HepG2 (cell line): ENCODE data around the gene DEPDC5. TPM values are rescaled to one million over a fixed set of nuclear protein-coding genes. Genes with fewer than 3 reads are reported as not detected.

ENCODE experiments used
- ATAD3A ChIP-seq: sonication (generic); formaldehyde crosslinking; IDR thresholded peaks from 2 replicates; pipeline ENCODE4 v1.4.0; 2020; ENCODE audit warnings: missing genetic modification reagents
- BRD4 ChIP-seq: sonication (generic); formaldehyde crosslinking; IDR thresholded peaks from 2 replicates; pipeline ENCODE4 v1.4.0; 2020; ENCODE audit warnings: missing genetic modification reagents
- GTF2F1 ChIP-seq: fragments of 150-350 bp; IDR thresholded peaks from 2 replicates; pipeline ENCODE4 v1.6.1; 2014; ENCODE audit warnings: low read length
- SMARCC2 ChIP-seq: fragments of 450-650 bp; IDR thresholded peaks from 2 replicates; pipeline ENCODE4 v1.6.1; 2017; ENCODE audit warnings: antibody characterized with exemption, mild to moderate bottlenecking
- ZNF460 ChIP-seq: sonication (generic); formaldehyde crosslinking; IDR thresholded peaks from 2 replicates; pipeline ENCODE4 v1.5.1; 2020; ENCODE audit warnings: missing genetic modification reagents, mild to moderate bottlenecking, borderline replicate concordance
- polyA plus RNA-seq, 8 experiments: library from polyadenylated mRNA; depleted of rRNA in 3 of 8; stranded (reverse) in 7 of 8; unstranded in 1 of 8; fragments of >200 nt; fragmentation: Illumina TruSeq in 4 of 8; extraction: Trizol in 4 of 8; gene quantifications; 2 replicates each; pipeline versions ENCODE4 v1.2.1 to v1.2.3, GENCODE V29; 2011 to 2016; ENCODE audit warnings: low read depth in 4 of 8, missing spikeins in 1 of 8, mixed read lengths in 1 of 8; ENCODE audit not compliant: insufficient read depth in 1 of 8
- total RNA-seq, 5 experiments: library from RNA; depleted of rRNA; stranded (reverse); fragments of >200 nt; fragmentation: Illumina TruSeq; extraction: Trizol; gene quantifications; 2 replicates each; pipeline ENCODE4 v1.2.3, GENCODE V29; 2016; ENCODE audit warnings: low read depth in 1 of 5
- TF ChIP-seq, protein P1 (sequence below): sonication (generic); formaldehyde crosslinking; IDR thresholded peaks from 2 replicates; pipeline ENCODE4 v1.4.0; 2020; ENCODE audit warnings: missing genetic modification reagents
- TF ChIP-seq, protein P2 (sequence below): IDR thresholded peaks from 2 replicates; pipeline ENCODE4 v1.6.1; 2016; ENCODE audit warnings: missing compliant biosample characterization, missing genetic modification reagents, borderline replicate concordance
- TF ChIP-seq, protein P3 (sequence below), 2 experiments: fragments of 450-650 bp in 1 of 2; sonication (generic) in 1 of 2; formaldehyde crosslinking in 1 of 2; IDR thresholded peaks; 2 replicates each; pipeline versions ENCODE4 v1.6.1 to v1.8.0; 2016 to 2022; ENCODE audit warnings: antibody characterized with exemption in 1 of 2, mild to moderate bottlenecking in 1 of 2, missing genetic modification reagents in 1 of 2
- TF ChIP-seq, protein P4 (sequence below): sonication (generic); formaldehyde crosslinking; IDR thresholded peaks from 2 replicates; pipeline ENCODE4 v1.8.0; 2022; ENCODE audit warnings: missing genetic modification reagents, mild to moderate bottlenecking, borderline replicate concordance

The DEPDC5 gene
- total and polyA plus RNA-seq, 2 of the 13 experiments (the other 11 are each of a cell fraction or from before 2014, with no cell fraction given): 9.8 to 12.4 TPM

DNA sequence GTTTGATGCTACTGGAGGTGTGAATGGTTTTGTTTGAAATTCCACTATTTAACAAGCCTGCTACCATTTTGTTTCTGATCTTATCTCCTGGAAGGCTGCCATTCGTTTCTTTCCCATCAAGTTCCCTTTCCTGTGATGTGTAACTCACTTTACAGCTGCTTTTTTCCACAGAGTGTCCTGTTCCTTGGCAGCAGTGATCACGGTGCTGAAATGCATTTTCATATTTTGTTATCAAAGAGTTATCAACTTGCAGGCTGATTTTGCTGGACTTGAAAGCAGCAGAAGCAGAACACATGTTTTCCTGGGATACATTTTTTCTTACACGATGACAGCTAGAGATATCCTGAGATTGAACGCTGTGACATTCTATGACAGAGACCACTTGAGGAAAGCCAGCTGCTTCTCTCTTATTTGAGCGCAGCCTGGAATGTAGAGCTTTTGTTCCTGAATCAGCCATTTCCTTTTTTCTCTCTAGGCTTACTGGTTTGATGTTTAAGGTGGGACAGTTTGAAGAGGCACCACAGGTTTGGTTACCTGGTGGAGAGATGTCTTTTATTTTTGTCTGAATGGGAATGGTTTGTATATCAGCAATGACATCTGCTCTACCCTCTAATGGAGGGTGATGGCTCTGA lies 38.6 kb upstream of the DEPDC5 start (continued):
- TF ChIP-seq, protein P1, sequence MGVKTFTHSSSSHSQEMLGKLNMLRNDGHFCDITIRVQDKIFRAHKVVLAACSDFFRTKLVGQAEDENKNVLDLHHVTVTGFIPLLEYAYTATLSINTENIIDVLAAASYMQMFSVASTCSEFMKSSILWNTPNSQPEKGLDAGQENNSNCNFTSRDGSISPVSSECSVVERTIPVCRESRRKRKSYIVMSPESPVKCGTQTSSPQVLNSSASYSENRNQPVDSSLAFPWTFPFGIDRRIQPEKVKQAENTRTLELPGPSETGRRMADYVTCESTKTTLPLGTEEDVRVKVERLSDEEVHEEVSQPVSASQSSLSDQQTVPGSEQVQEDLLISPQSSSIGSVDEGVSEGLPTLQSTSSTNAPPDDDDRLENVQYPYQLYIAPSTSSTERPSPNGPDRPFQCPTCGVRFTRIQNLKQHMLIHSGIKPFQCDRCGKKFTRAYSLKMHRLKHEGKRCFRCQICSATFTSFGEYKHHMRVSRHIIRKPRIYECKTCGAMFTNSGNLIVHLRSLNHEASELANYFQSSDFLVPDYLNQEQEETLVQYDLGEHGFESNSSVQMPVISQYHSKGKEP (CRISPR knock-in tag): no peak
- TF ChIP-seq ZNF460 (CRISPR knock-in tag) (no peak), GTF2F1 (no peak), ATAD3A (CRISPR knock-in tag) (no peak), SMARCC2 (no peak), BRD4 (CRISPR knock-in tag) (no peak)
- TF ChIP-seq, protein P2, sequence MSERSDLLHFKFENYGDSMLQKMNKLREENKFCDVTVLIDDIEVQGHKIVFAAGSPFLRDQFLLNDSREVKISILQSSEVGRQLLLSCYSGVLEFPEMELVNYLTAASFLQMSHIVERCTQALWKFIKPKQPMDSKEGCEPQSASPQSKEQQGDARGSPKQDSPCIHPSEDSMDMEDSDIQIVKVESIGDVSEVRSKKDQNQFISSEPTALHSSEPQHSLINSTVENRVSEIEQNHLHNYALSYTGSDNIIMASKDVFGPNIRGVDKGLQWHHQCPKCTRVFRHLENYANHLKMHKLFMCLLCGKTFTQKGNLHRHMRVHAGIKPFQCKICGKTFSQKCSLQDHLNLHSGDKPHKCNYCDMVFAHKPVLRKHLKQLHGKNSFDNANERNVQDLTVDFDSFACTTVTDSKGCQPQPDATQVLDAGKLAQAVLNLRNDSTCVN: no peak
- TF ChIP-seq, protein P3, sequence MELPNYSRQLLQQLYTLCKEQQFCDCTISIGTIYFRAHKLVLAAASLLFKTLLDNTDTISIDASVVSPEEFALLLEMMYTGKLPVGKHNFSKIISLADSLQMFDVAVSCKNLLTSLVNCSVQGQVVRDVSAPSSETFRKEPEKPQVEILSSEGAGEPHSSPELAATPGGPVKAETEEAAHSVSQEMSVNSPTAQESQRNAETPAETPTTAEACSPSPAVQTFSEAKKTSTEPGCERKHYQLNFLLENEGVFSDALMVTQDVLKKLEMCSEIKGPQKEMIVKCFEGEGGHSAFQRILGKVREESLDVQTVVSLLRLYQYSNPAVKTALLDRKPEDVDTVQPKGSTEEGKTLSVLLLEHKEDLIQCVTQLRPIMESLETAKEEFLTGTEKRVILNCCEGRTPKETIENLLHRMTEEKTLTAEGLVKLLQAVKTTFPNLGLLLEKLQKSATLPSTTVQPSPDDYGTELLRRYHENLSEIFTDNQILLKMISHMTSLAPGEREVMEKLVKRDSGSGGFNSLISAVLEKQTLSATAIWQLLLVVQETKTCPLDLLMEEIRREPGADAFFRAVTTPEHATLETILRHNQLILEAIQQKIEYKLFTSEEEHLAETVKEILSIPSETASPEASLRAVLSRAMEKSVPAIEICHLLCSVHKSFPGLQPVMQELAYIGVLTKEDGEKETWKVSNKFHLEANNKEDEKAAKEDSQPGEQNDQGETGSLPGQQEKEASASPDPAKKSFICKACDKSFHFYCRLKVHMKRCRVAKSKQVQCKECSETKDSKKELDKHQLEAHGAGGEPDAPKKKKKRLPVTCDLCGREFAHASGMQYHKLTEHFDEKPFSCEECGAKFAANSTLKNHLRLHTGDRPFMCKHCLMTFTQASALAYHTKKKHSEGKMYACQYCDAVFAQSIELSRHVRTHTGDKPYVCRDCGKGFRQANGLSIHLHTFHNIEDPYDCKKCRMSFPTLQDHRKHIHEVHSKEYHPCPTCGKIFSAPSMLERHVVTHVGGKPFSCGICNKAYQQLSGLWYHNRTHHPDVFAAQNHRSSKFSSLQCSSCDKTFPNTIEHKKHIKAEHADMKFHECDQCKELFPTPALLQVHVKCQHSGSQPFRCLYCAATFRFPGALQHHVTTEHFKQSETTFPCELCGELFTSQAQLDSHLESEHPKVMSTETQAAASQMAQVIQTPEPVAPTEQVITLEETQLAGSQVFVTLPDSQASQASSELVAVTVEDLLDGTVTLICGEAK (IDR thresholded peaks at IDR 0.05): no peak
- TF ChIP-seq, protein P3 (CRISPR knock-in tag; IDR thresholded peaks at IDR 0.05): no peak
- TF ChIP-seq, protein P4, sequence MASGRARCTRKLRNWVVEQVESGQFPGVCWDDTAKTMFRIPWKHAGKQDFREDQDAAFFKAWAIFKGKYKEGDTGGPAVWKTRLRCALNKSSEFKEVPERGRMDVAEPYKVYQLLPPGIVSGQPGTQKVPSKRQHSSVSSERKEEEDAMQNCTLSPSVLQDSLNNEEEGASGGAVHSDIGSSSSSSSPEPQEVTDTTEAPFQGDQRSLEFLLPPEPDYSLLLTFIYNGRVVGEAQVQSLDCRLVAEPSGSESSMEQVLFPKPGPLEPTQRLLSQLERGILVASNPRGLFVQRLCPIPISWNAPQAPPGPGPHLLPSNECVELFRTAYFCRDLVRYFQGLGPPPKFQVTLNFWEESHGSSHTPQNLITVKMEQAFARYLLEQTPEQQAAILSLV (CRISPR knock-in tag): no peak
